ENCODE measurements around the gene HNRNPAB. TPM values are rescaled to one million over a fixed set of nuclear protein-coding genes. Genes with fewer than 3 reads are reported as not detected.
A peak's percentile ranks its signal among the peaks of the same experiment; 100 is the strongest.
"Not testable (repeated sequence)": the region's sequence is repeated elsewhere in the genome, so short reads cannot be mapped to it uniquely, and the experiment has no call there.

HNRNPAB gene
- total RNA-seq, 1 donor from 2014 or later: 67.4 TPM

DNA sequence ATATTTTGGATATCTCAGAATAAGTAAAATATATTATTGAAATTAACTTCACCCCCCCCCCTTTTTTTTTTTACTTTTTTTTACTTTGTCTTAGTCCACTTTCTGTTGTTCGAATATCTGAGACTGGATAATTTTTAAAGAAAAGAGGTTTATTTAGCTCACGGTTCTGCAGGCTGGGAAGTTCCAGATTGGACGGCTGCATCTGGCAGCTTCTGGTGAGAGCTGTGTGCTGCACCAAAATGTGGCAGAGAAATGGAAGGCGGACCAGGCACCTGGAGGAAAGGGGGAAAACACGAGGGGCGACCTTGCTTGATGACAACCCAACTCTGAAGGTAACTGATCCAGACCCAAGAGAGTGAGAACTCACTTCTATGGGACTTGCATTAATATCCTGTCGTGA lies 11.5 kb upstream of the HNRNPAB start:
- Histone ChIP-seq H3K4me3 (ENCODE audit: low read depth, low read length) (no peak overlapping the region), H3K36me3 (ENCODE audit: control insufficient read depth, insufficient read depth, low read length) (no peaks in the 10 kb centered on the region), H3K27me3 (ENCODE audit: control insufficient read depth, insufficient read depth, low read length) (peaks cover 7% of the 10 kb centered on the region)
- TF ChIP-seq, protein P1, sequence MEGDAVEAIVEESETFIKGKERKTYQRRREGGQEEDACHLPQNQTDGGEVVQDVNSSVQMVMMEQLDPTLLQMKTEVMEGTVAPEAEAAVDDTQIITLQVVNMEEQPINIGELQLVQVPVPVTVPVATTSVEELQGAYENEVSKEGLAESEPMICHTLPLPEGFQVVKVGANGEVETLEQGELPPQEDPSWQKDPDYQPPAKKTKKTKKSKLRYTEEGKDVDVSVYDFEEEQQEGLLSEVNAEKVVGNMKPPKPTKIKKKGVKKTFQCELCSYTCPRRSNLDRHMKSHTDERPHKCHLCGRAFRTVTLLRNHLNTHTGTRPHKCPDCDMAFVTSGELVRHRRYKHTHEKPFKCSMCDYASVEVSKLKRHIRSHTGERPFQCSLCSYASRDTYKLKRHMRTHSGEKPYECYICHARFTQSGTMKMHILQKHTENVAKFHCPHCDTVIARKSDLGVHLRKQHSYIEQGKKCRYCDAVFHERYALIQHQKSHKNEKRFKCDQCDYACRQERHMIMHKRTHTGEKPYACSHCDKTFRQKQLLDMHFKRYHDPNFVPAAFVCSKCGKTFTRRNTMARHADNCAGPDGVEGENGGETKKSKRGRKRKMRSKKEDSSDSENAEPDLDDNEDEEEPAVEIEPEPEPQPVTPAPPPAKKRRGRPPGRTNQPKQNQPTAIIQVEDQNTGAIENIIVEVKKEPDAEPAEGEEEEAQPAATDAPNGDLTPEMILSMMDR (IDR thresholded peaks at IDR 0.05; ENCODE audit: insufficient read depth, low read length, severe bottlenecking): no peak
- DNase-seq (ENCODE audit: low read depth) (no peak), FAIRE-seq (no peak)

DNA sequence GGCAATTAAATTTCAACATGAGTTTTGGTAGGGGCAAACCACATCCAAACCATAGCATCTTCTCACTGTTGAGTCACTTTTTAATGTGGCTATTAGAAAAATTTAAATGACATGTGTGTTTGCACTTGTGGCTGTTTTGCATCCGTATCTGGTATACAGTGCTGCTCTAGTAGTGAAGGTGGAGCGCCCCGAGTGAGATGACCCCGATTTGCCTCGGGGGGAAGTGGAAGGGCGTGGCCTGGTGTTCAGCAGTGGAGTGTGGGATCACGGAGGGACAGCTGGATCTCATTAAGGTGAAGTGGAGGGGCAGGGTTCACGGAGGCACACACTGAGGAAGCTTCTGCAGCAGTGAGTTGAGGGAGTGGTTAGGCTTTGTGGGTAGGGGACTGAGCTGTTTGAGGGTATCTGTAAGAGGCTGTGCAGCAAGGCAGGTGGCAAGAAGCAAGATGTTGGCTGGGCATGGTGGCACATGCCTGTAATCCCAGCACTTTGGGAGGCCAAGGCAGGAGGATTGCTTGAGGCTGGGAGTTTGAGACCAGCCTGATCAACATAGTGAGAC lies 11.0 kb upstream of the HNRNPAB start:
- Histone ChIP-seq H3K27me3 (ENCODE audit: control insufficient read depth, insufficient read depth, low read length) (peaks cover 7% of the 10 kb centered on the region), H3K4me3 (ENCODE audit: low read depth, low read length) (no peak overlapping the region), H3K36me3 (ENCODE audit: control insufficient read depth, insufficient read depth, low read length) (no peaks in the 10 kb centered on the region)
- TF ChIP-seq, protein P1 (IDR thresholded peaks at IDR 0.05; ENCODE audit: insufficient read depth, low read length, severe bottlenecking): no peak
- FAIRE-seq: no peak
- no peak for DNase-seq (ENCODE audit: low read depth)

DNA sequence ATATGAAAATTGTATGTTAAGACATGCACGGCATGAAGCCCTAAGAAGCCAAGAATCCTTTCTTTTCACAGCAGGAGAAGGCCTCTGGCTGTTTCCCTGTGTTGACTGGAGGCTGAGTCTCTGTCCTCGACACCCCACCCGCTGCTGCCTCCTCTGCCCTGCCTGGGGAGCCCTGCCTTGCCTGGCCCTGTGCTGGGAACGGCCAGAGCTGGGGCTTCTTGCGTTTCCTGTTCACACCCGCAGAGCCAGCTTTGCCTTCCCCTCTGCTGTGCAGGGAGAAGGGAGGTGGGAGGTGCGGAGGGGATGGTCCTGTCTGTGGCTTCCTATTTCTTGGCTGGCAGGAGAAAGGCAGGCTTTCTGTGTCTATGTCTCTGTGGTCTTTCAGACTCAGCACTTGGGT lies 10.3 kb upstream of the HNRNPAB start:
- Histone ChIP-seq H3K36me3 (ENCODE audit: control insufficient read depth, insufficient read depth, low read length) (no peaks in the 10 kb centered on the region), H3K27me3 (ENCODE audit: control insufficient read depth, insufficient read depth, low read length) (peaks cover 7% of the 10 kb centered on the region), H3K4me3 (ENCODE audit: low read depth, low read length) (no peak overlapping the region)
- TF ChIP-seq, protein P1 (IDR thresholded peaks at IDR 0.05; ENCODE audit: insufficient read depth, low read length, severe bottlenecking): no peak
- no peak for FAIRE-seq
- DNase-seq (ENCODE audit: low read depth): no peak

DNA sequence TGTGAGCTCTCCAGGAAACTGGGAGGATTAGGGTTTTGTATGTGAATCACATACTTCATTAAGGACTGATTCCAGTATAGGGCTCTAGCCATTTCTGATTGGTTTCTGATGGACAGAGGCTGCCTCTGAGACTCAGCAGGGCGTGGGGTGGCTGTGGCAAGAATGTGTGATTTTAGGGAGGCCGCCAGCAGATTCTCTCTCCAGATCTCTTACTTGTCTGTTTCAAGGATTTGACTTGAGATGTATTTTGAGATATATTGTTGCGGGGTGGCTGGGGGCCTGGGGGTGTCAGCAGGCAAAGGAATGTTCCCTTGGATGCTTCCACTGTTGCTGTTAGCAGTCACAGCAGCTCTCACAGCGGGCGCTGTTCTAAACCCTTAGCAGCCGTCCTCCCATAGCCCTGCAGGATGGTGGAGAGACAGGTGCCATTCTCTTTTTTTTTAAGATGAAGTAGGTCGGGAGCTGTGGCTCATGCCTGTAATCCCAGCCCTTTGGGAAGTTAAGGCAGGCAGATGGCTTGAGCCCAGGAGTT lies 8.0 kb upstream of the HNRNPAB start:
- FAIRE-seq (peak; percentile 28), DNase-seq (ENCODE audit: low read depth) (no peak)
- H3K4me3 ChIP-seq (ENCODE audit: low read depth, low read length): no peak overlapping the region
- TF ChIP-seq, protein P1 (IDR thresholded peaks at IDR 0.05; ENCODE audit: insufficient read depth, low read length, severe bottlenecking): no peak
- peaks cover 7% of the 10 kb centered on the region for H3K27me3 ChIP-seq (ENCODE audit: control insufficient read depth, insufficient read depth, low read length)
- H3K36me3 ChIP-seq (ENCODE audit: control insufficient read depth, insufficient read depth, low read length): no peaks in the 10 kb centered on the region

DNA sequence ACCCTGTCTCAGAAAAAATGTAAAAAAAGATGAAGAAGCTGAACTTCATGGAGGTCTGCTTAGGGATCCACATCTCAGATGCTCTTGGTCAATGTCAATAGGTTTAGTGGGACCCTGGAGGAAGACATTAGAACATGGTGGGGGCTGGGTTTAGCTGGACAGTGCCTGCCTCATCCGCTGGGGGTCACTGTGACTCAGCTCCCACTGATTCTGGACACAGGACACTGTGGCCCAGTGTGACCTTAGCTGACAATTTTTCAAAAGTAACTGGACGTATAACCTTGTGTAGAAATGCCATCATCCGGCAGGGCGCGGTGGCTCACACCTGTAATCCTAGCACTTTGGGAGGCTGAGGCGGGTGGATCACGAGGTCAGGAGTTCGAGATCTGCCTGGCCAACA lies 7.3 kb upstream of the HNRNPAB start:
- TF ChIP-seq, protein P1 (IDR thresholded peaks at IDR 0.05; ENCODE audit: insufficient read depth, low read length, severe bottlenecking): peak; percentile 33
- Histone ChIP-seq H3K36me3 (ENCODE audit: control insufficient read depth, insufficient read depth, low read length) (no peaks in the 10 kb centered on the region), H3K27me3 (ENCODE audit: control insufficient read depth, insufficient read depth, low read length) (peaks cover 7% of the 10 kb centered on the region), H3K4me3 (ENCODE audit: low read depth, low read length) (no peak overlapping the region)
- no peak for DNase-seq (ENCODE audit: low read depth)
- peak; percentile 58 for FAIRE-seq

DNA sequence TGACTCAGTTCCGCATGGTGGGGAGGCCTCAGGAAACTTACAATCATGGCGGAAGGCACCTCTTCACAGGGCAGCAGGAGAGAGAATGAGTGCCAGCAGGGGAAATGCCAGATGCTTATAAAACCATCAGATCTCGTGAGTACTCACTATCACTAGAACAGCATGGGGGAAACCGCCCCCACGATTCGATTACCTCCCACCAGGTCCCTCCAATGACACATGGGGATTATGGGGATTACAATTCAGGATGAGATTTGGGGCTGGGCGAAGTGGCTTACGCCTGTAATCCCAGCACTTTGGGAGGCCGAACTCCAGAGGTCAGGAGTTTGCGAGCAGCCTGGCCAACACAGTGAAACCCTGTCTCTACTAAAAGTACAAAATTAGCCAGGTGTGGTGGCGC lies 6.2 kb upstream of the HNRNPAB start:
- H3K4me3 ChIP-seq (ENCODE audit: low read depth, low read length); FAIRE-seq; H3K36me3 ChIP-seq (ENCODE audit: control insufficient read depth, insufficient read depth, low read length); DNase-seq (ENCODE audit: low read depth); H3K27me3 ChIP-seq (ENCODE audit: control insufficient read depth, insufficient read depth, low read length): not testable (repeated sequence)
